Skeletal muscle tissue (tissue), 4 donors: ENCODE data around the gene DCD. TPM values are rescaled to one million over a fixed set of nuclear protein-coding genes. Genes with fewer than 3 reads are reported as not detected.

Experiments
- H3K27ac ChIP-seq: one replicate; pipeline ENCODE4 v1.7.0; 2013; ENCODE audit warnings: mild to moderate bottlenecking, low read depth, low read length, inconsistent platforms
- H3K27me3 ChIP-seq, 3 donors: one replicate each; pipeline ENCODE4 v1.7.0; 2013; ENCODE audit warnings: low read length in 3 of 3; ENCODE audit not compliant: control insufficient read depth in 3 of 3, insufficient read depth in 3 of 3
- H3K36me3 ChIP-seq, 3 donors: one replicate each; pipeline ENCODE4 v1.7.0; 2013; ENCODE audit warnings: low read length in 3 of 3; ENCODE audit not compliant: control insufficient read depth in 3 of 3, insufficient read depth in 3 of 3
- H3K4me1 ChIP-seq, 3 donors: one replicate each; pipeline ENCODE4 v1.7.0; 2013; ENCODE audit warnings: low read length in 3 of 3, mild to moderate bottlenecking in 3 of 3; ENCODE audit not compliant: control insufficient read depth in 3 of 3, insufficient read depth in 3 of 3
- H3K4me3 ChIP-seq, 3 donors: one replicate each; pipeline ENCODE4 v1.7.0; 2013; ENCODE audit warnings: low read length in 3 of 3
- H3K9ac ChIP-seq, 3 donors: one replicate each; pipeline ENCODE4 v1.7.0; 2013; ENCODE audit warnings: low read length in 3 of 3, mild to moderate bottlenecking in 3 of 3, moderate library complexity in 2 of 3, low read depth in 1 of 3
- H3K9me3 ChIP-seq, 3 donors: one replicate each; pipeline ENCODE4 v1.7.0; 2013; ENCODE audit warnings: low read length in 3 of 3; ENCODE audit not compliant: control insufficient read depth in 3 of 3
- total RNA-seq: library from RNA; depleted of rRNA; stranded (reverse); fragments of >200 nt; gene quantifications from one replicate; pipeline ENCODE4 v1.2.3, GENCODE V29; 2014
- donor health status: Osteomylitis.

DCD gene
- total RNA-seq, 1 donor from 2014 or later, result not detected

DNA sequence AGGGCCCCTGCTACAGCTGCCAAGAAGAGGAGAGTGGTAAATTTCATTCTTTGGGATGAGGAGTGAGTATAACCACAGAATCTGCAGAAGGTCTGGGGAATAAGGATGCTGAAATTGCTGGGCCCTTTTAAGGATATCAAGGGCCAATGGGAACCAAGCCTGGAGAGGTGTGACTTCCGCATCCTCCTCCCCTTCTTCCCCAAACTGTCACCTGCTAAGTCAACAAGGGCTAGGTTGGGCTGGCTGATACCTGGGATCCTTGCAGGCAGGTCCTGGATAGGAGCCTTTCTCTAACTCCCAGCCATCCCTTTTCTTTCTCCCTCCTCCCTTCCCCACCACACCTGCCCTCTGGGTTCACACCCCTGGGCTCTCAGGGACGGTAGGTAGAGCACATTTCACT lies 13.4 kb downstream of the DCD start, which contains the start of gene LACRT:
Gene LACRT (minus strand): TSS at position 101 of the 400 bp plus-strand sequence. CDS start 54 bp downstream, at position 47.
- Histone ChIP-seq H3K4me3 (no peak within 1 kb of the TSS), H3K27ac (no peak within 1 kb of the TSS), H3K36me3 (no peaks in the 10 kb centered on the region), H3K27me3 (peaks cover 0 to 6% (median 2%) of the 10 kb centered on the region in 3 donors), H3K9me3 (no peaks in the 10 kb centered on the region), H3K9ac (no peak within 1 kb of the TSS), H3K4me1 (no peaks in the 10 kb centered on the region)

GRCh38 chr12:54631988-54632728 lies 16.0 kb downstream of the DCD start:
- H3K36me3 ChIP-seq, result no peaks in the 10 kb centered on the region
- H3K4me1 ChIP-seq, result no peaks in the 10 kb centered on the region
- H3K9me3 ChIP-seq, result no peaks in the 10 kb centered on the region
- H3K9ac ChIP-seq, result no peak overlapping the region
- H3K4me3 ChIP-seq, result no peak overlapping the region
- no peak overlapping the region for H3K27ac ChIP-seq
- peaks cover 0 to 9% (median 6%) of the 10 kb centered on the region in 3 donors for H3K27me3 ChIP-seq

DNA sequence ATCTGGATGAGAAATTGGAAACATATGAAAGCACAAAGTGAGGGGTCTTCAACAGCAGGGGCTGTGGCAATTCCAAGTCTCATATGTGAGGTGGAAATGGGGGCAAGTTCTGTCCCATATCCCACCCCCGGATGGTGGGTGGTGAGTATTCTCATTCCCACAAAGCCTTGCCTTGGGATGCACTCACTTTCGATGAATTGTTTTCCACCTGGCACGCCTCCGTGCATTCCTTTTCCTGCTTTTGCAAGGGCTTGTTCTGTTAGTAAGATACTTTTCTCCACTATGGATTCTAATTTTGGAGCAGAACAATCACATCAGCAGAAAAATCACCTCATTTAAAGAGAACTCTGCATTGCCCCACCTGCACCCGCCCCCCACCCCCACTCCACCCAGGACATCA lies 16.6 kb downstream of the DCD start:
- Histone ChIP-seq H3K36me3 (no peaks in the 10 kb centered on the region), H3K9me3 (no peaks in the 10 kb centered on the region), H3K9ac (no peak overlapping the region), H3K27me3 (peaks cover 0 to 8% (median 6%) of the 10 kb centered on the region in 3 donors), H3K4me3 (no peak overlapping the region), H3K27ac (no peak overlapping the region), H3K4me1 (no peaks in the 10 kb centered on the region)

DNA sequence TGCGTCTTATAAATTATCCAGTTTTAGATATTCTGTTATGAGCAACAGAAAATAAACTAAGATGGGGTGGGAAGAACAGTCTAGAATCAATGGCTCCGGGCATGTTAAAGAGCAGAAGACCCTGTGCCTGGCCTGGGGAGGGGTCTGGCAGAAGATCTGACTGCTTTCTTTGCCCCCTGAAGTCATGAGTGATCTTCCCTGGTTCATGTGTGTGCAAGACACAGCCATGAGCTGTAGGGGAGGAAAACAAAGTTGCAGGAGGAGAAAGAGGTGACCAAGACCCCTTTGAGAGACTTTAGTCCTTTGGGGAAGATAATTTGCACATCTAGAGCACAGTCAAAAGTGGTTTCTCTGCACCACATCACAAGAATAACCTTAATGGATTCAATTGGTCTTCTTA lies 18.2 kb downstream of the DCD start:
- H3K9me3 ChIP-seq, result no peaks in the 10 kb centered on the region
- H3K36me3 ChIP-seq, result no peaks in the 10 kb centered on the region
- no peaks in the 10 kb centered on the region for H3K4me1 ChIP-seq
- H3K9ac ChIP-seq, result no peak overlapping the region
- H3K27me3 ChIP-seq, result peaks cover 0 to 12% (median 6%) of the 10 kb centered on the region in 3 donors
- no peak overlapping the region for H3K27ac ChIP-seq
- H3K4me3 ChIP-seq, result no peak overlapping the region

GRCh38 chr12:54628186-54628846 lies 19.8 kb downstream of the DCD start:
- Histone ChIP-seq H3K4me1 (no peaks in the 10 kb centered on the region), H3K27ac (no peak overlapping the region), H3K9me3 (no peaks in the 10 kb centered on the region), H3K36me3 (no peaks in the 10 kb centered on the region), H3K4me3 (no peak overlapping the region), H3K9ac (no peak overlapping the region), H3K27me3 (peaks cover 1 to 14% (median 7%) of the 10 kb centered on the region in 3 donors)

DNA sequence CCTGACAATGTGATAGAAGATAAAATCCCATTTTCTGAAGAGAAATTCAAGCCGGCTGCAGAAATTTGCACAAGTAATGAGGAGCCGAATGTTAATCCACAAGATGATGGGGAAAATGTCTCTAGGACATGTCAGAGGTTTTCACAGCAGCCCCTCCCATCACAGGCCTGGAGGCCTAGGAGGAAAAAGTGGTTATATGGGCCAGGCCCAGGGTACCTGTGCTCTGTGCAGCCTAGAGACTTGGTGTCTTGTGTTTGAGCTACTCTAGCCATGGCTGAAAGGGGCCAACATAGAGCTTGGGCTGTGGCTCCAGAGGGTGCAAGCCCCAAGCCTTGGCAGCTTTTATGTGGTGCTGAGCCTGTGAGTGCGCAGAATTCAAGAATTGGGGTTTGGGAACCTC lies 20.9 kb downstream of the DCD start:
- H3K4me1 ChIP-seq, result no peaks in the 10 kb centered on the region
- no peak overlapping the region for H3K4me3 ChIP-seq
- H3K27ac ChIP-seq, result no peak overlapping the region
- H3K27me3 ChIP-seq, result peaks cover 4 to 18% (median 6%) of the 10 kb centered on the region in 3 donors
- H3K36me3 ChIP-seq, result no peaks in the 10 kb centered on the region
- H3K9ac ChIP-seq, result no peak overlapping the region
- H3K9me3 ChIP-seq, result no peaks in the 10 kb centered on the region

- H3K36me3 ChIP-seq, result no peaks in the 10 kb centered on the region
- no peak overlapping the region for H3K9ac ChIP-seq
- H3K4me3 ChIP-seq, result no peak overlapping the region
- no peak overlapping the region for H3K27ac ChIP-seq
- H3K9me3 ChIP-seq, result no peaks in the 10 kb centered on the region
- H3K27me3 ChIP-seq, result peaks cover 4 to 18% (median 6%) of the 10 kb centered on the region in 3 donors
- no peaks in the 10 kb centered on the region for H3K4me1 ChIP-seq
Measured at GRCh38 chr12:54625598-54625997, 22.6 kb downstream of the DCD start.

- Histone ChIP-seq H3K4me3 (no peak overlapping the region), H3K4me1 (no peaks in the 10 kb centered on the region), H3K9me3 (no peaks in the 10 kb centered on the region), H3K27ac (no peak overlapping the region), H3K27me3 (peaks cover 4 to 18% (median 6%) of the 10 kb centered on the region in 3 donors), H3K9ac (no peak overlapping the region), H3K36me3 (no peaks in the 10 kb centered on the region)
Measured at GRCh38 chr12:54624315-54625279, 23.6 kb downstream of the DCD start.

GRCh38 chr12:54622463-54623183 lies 25.5 kb downstream of the DCD start:
- H3K27ac ChIP-seq, result no peak overlapping the region
- peaks cover 4 to 14% (median 6%) of the 10 kb centered on the region in 3 donors for H3K27me3 ChIP-seq
- no peak overlapping the region for H3K4me3 ChIP-seq
- no peak overlapping the region for H3K9ac ChIP-seq
- no peaks in the 10 kb centered on the region for H3K9me3 ChIP-seq
- no peaks in the 10 kb centered on the region for H3K36me3 ChIP-seq
- H3K4me1 ChIP-seq, result no peaks in the 10 kb centered on the region
